ENCODE data around the gene BMP7. TPM values are rescaled to one million over a fixed set of nuclear protein-coding genes. Genes with fewer than 3 reads are reported as not detected.

BMP7 gene
- total and polyA plus RNA-seq, 7 donors, result 0.03 TPM; not detected in 5

GRCh38 chr20:57209413-57209812 is 57.0 kb downstream of the BMP7 start:
- no peaks in the 10 kb centered on the region for H3K36me3 ChIP-seq (ENCODE audit: insufficient read depth in 1 of 2, low read depth in 1 of 2)
- H3K9me3 ChIP-seq, result peaks cover 5% of the 10 kb centered on the region
- H3K27ac ChIP-seq, result no peak overlapping the region
- DNase-seq (no peak), ATAC-seq (no peak)
- no peak overlapping the region for H3K4me3 ChIP-seq
- intact Hi-C loops (cut with DNase I), result no loop called here
- TF ChIP-seq CTCF (IDR thresholded peaks at IDR 0.05), result no peak
- no peaks in the 10 kb centered on the region for H3K4me1 ChIP-seq
- 96 to 98% (median 97%) methylated on average over 3 of the region's 3 CpGs for WGBS, 3 donors
- H3K27me3 ChIP-seq (ENCODE audit: insufficient read depth in 3 of 3, low read length in 2 of 3), result peaks cover 0 to 6% (median 3%) of the 10 kb centered on the region in 3 donors

DNA sequence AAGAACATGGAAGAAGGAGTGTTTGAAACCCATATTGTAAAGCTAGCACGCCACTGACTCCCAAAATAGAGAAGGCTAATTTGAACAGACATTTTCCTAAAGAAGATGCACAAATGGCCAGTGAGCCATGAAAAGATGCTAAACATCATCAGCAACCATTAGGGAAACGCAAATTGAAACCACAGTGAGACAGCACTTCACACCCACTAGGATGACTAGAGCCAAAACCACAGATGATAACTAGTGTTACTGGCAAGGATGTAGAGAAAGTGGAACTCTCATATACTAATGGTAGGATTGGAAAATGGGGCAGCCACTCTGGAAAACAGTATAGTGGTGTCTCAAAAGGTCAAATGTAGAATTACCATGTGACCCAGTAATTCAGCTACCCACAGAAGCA is 58.2 kb downstream of the BMP7 start:
- Histone ChIP-seq H3K4me3 (no peak overlapping the region), H3K9me3 (peaks cover 5% of the 10 kb centered on the region), H3K27me3 (ENCODE audit: insufficient read depth in 3 of 3, low read length in 2 of 3) (peaks cover 0 to 9% (median 0%) of the 10 kb centered on the region in 3 donors), H3K4me1 (no peaks in the 10 kb centered on the region), H3K27ac (no peak overlapping the region), H3K36me3 (ENCODE audit: insufficient read depth in 1 of 2, low read depth in 1 of 2) (no peaks in the 10 kb centered on the region)
- DNase-seq, result no peak
- intact Hi-C loops (cut with DNase I), result no loop called here
- WGBS, 3 donors, result 81 to 85% (median 85%) methylated on average over 2 of the region's 2 CpGs
- no peak for TF ChIP-seq CTCF (IDR thresholded peaks at IDR 0.05)
- no peak for ATAC-seq

GRCh38 chr20:57207251-57207650 is 59.2 kb downstream of the BMP7 start:
- Histone ChIP-seq H3K36me3 (ENCODE audit: insufficient read depth in 1 of 2, low read depth in 1 of 2) (no peaks in the 10 kb centered on the region), H3K27me3 (ENCODE audit: insufficient read depth in 3 of 3, low read length in 2 of 3) (peaks cover 0 to 9% (median 3%) of the 10 kb centered on the region in 3 donors), H3K4me3 (no peak overlapping the region), H3K27ac (no peak overlapping the region), H3K4me1 (no peaks in the 10 kb centered on the region), H3K9me3 (peaks cover 5% of the 10 kb centered on the region)
- peak in 1 of 2 donors; percentile 3 for DNase-seq
- ATAC-seq, result no peak
- WGBS, 3 donors, result 85 to 92% (median 88%) methylated on average over 3 of the region's 3 CpGs
- TF ChIP-seq CTCF (IDR thresholded peaks at IDR 0.05), result no peak
- intact Hi-C loops (cut with DNase I), result no loop called here

DNA sequence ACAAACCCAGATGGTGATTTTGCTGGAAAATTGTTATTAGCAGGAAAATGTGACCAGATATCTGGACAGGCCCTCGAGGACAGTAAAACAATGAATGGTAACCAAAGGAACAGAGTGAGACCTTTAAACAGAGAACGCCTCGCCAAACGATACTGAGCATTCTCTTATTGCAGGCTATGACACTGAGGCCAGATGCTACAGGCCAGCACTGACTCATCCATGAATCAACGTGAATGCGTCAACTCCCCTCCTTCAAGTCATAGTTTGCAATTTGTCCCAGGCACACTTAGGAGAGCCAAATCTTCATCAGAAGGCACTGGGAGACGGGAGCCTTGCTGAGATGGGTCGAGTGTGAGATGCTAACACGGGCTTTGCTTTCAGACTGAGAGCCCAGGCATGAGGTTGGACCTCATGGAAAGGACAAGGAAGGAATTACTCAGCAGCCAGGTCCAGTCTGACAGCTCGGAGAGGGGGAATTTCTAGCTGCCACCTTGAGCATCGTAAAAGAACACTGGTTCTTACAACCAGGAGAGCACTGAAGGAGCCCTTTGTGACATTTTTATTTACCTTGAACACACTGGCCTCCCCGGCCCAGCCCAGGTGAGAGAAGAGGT is 60.7 kb downstream of the BMP7 start:
- ATAC-seq, result peak in 1 of 4 donors; percentile 29
- Histone ChIP-seq H3K27ac (no peak overlapping the region), H3K9me3 (peaks cover 5% of the 10 kb centered on the region), H3K4me3 (no peak overlapping the region), H3K4me1 (no peaks in the 10 kb centered on the region), H3K27me3 (ENCODE audit: insufficient read depth in 3 of 3, low read length in 2 of 3) (peaks cover 0 to 6% (median 3%) of the 10 kb centered on the region in 3 donors), H3K36me3 (ENCODE audit: insufficient read depth in 1 of 2, low read depth in 1 of 2) (no peaks in the 10 kb centered on the region)
- TF ChIP-seq CTCF (IDR thresholded peaks at IDR 0.05), result no peak
- 58 to 64% (median 62%) methylated on average over 12 of the region's 12 CpGs for WGBS, 3 donors
- DNase-seq, result peak in 1 of 2 donors; percentile 32
- intact Hi-C loops (cut with DNase I), result no loop called here

GRCh38 chr20:57203986-57204385 is 62.5 kb downstream of the BMP7 start:
- intact Hi-C loops (cut with DNase I), result no loop called here
- Histone ChIP-seq H3K9me3 (peaks cover 5% of the 10 kb centered on the region), H3K27ac (no peak overlapping the region), H3K4me1 (no peaks in the 10 kb centered on the region), H3K36me3 (ENCODE audit: insufficient read depth in 1 of 2, low read depth in 1 of 2) (no peaks in the 10 kb centered on the region), H3K4me3 (no peak overlapping the region), H3K27me3 (ENCODE audit: insufficient read depth in 3 of 3, low read length in 2 of 3) (peaks cover 0 to 6% (median 3%) of the 10 kb centered on the region in 3 donors)
- no peak for TF ChIP-seq CTCF (IDR thresholded peaks at IDR 0.05)
- no peak for ATAC-seq
- WGBS, 3 donors, result 77 to 83% (median 77%) methylated on average over 7 of the region's 7 CpGs
- no peak for DNase-seq
